ENCODE measurements around the gene ONECUT1.
"Not testable (repeated sequence)": the region's sequence is repeated elsewhere in the genome, so short reads cannot be mapped to it uniquely, and the experiment has no call there.

The ONECUT1 gene

DNA sequence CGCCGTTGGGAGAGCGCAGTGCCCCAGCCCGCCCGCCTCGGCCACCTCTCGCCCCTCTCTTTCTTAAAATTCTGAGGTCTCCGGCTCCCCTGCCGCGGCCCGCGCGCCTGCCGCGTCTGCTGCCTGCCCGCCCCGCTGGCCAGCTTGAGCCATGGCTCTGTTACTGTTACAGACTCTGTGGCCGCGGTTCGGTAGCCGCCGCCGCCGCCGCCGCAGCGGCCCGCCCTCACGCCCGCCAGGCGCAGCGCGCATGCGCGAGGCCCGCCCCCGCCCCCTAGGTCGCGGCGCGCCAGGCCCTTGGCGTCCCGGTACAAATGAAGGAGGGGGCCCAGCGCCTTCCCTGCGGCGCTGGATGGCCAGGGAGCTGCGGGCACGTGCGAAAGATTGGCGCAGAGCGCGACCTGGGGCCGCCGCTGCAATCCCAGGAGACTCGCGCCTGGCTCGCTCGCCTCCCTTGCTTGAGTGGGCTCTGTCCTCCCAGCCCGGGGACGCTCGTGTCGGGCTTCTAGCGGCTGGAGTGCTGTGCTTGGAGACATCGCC lies at the start of gene ONECUT1:
Gene ONECUT1, minus strand, starts transcription at position 168 of the 540 bp plus-strand sequence. CDS start 452 bp downstream, outside the sequence.
- DNase-seq, result no peak

DNA sequence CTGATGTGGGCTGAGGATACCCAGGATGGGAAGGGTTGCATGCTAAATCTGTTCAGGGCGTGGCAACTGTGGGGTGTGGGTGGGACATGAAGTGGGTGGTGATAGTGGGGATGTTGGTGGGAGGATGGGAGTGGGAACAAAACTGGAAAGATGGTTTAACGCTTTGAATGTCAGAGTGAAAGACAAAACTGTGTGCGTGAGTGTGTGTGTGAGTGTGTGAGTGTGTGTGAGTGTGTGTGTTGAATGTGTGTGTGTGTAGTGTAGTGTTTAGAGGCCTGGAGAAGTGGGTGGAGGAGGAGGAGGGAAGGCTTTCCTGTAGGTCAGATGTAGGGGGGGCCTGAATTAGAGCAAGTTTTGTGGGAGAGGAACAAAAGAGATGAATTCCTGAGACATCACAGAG lies 44.2 kb upstream of the ONECUT1 start:
- no peak for DNase-seq

DNA sequence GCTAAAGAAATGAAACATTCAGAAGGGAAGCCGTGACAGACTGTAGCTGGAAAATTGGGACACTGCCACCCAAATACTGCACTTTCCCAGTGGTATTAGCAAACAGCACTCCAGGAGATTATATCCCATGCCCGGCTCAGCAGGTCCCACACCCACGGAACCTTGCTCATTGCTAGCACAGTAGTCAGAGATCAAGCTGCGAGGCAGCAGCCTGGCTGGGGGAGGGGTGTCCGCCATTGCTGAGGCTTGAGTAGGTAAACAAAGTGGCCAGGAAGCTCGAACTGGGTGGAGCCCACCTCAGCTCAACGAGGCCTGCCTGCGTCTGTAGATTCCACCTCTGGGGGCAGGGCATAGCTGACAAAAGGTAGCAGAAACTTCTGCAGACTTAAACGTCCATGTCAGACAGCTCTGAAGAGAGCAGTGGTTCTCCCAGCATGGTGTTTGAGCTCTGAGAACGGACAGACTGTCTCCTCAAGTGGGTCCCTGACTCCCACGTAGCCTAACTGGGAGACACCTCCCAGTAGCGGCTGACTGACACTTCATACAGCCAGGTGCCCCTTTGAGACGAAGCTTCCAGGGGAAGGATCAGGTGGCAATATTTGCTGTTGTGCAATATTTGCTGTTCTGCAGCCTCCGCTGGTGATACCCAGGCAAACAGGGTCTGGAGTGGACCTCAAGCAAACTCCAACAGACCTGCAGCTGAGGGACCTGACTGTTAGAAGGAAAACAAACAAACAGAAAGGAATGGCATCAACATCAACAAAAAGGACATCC lies 34.2 kb upstream of the ONECUT1 start:
- DNase-seq, result not testable (repeated sequence)

DNA sequence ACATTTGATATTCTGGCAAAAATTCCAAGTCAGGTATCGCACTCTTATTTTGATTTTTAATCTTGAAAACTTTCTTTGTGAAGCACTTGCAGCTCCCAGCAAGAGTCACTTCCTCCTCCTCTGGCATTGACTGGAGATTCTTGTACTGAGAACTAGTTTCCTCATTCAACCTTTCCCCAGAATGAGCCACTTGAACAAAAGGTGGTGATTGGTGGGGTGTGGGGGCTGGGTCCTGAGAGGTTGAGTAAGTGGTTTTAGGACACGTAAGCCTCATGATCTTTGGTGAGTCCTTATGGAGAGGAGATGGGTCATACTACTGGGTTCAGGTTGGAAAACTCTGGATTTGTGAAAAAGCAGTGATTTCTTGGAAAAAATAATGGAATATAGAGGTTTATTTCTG lies 32.3 kb upstream of the ONECUT1 start:
- no peak for DNase-seq

DNA sequence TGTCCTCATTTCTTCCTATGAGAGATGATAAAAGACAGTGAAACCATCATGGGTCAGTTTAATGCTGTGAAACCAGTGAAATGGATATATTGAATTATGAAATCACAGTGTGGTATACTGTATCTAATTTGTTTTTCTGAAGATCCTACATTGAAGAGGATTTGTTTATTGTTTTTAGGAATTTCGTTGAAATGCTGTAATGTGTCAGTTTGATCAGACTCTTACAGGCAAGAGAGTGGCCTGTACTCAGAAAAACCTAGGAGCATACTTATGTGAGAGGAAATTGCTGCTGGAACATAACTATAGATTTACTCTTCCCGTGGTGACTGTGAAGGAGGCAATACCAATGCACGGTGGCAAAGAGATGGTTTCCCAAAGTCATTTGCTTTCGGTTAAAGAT lies 29.1 kb upstream of the ONECUT1 start:
- DNase-seq, result no peak

DNA sequence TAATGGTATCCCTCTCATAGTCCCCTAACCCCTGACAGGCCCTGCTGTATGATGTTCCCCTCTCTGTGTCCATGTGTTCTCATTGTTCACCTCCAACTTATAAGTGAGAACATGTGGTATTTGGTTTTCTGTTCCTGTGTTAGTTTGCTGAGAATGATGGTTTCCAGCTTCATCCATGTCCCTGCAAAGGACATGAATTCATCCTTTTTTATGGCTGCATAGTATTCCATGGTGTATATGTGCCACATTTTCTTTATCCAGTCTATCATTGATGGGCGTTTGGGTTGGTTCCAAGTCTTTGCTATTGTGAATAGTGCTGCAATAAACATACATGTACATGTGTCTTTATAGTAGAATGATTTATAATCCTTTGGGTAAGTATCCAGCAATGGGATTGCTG lies 25.8 kb upstream of the ONECUT1 start:
- not testable (repeated sequence) for DNase-seq

DNA sequence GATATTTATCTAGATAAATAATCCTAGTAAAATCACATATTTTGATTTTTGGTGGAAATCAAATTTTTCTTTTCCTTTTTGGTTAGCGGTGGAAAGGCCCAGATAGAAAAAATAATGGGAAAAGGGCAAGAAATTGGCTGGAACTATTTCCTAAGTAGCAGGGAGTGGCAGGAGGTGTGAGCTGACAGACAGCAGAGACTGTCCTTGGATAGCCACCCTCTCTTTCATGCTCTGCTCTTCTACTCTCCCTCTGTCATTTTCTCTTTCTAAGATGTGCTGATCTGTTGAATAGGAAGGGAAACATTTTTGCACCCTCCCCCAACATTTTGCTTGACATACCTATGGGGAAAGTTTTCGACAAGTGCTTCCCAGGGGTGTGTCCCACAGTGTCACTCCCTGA lies 18.9 kb upstream of the ONECUT1 start:
- DNase-seq, result no peak

DNA sequence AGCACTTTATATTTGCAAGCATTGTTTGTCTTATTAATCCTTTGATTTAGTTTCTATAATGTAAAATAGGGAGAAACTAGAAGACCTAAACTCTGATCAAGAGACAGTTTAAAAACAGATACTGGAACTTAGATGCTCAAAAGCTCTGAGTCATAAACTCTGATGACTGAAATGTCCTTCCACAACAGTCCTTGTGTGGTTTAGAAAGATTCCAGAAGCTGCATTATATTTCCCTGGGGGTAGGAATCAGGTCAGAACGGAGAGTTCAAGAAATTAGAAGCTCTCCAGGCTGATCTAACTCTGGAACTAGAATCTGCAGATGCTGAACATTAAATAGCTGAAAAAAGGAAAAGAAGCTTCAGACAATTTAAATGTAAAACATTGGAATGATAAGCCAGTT lies 18.3 kb upstream of the ONECUT1 start:
- DNase-seq, result no peak

DNA sequence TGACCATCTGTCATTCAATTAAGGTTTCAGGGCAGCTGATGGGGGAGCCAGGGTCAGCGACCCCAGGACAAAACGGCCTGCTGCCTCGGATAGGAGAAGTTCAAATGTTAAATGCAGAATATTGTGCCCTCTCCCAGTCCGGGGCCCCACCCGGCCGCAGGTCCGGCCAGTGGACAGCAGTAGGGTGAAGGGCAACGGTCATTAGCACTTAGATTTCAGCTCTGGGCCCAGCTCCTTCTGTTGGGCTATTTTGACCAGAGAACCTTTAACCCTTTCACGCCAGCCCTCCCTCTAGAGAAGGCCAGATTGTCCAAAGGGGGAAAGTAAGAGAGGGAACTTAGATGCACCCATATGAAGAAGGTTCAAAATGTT lies 16.1 kb upstream of the ONECUT1 start:
- DNase-seq, result no peak

DNA sequence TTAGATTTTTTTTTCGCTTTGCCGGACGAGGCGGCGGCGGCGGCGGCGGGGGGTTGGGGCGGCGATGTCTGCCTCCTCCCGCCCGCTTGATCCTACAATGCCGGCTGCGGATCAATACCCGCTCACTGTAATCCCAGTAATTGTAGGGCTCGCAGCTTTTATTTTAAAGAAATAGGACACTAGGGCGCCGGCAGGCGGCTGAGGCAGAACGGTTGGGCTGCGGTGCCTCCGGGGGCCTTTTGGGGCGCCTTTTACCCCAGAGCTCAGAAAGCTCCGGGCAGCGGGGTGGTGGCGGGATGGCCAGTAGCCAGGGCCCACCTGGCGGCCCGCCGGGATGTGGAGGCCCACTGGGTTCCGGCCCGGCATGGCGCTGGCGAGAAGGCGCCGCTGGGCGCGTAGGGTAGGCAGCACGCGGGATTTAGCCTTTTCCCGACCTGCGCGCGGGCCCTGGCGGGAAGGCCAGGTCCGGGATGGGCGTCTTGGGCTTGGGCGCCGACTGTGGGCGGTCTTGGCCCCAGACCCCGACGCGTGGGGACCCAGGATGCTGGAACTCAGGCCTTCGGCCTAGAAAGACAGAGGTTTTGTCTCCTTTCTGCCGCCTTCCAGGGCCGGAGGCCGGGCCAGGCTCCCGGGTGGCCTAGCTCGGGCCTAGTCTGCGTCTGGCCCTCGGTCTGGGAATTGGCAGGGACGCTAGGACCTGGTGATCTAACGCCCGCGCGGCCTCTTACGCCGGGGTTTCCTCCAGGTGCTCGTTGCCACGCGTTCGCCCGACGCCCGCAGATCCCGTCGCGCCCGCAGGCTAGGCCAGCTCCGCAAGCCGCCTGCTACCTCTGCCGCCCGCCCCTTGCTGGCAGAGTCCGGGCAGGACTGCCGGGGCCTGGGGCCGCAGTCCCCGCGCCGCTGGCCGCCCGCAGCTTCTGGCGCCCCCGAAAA lies 15.5 kb upstream of the ONECUT1 start:
- DNase-seq, result no peak

DNA sequence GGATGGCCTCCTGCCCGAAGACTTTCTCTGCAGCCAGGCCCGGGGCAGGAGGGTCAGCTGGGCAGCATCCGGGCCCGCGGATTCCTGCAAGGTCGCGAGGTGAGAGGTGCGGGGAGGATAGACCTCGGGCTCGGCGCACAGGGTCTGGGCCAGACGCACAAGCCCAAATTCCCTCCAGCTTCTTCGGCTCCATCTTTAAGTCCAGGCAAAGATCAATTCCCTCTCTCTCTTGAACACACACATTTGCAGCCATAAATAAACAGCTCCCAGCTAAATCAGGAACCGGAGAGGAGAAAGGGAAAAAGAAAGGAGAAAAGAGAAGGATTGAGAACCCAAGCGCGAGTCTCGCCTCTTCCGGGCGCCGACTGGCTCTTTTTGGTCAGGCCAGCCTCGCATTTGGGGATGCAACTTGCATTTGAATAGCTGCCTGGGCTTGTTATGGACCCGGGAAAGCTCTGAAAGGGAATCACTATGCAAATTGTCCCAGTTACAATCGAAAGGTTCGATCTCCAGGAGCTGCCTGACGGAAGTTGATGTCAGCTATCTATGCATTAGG lies 14.5 kb upstream of the ONECUT1 start:
- no peak for DNase-seq

DNA sequence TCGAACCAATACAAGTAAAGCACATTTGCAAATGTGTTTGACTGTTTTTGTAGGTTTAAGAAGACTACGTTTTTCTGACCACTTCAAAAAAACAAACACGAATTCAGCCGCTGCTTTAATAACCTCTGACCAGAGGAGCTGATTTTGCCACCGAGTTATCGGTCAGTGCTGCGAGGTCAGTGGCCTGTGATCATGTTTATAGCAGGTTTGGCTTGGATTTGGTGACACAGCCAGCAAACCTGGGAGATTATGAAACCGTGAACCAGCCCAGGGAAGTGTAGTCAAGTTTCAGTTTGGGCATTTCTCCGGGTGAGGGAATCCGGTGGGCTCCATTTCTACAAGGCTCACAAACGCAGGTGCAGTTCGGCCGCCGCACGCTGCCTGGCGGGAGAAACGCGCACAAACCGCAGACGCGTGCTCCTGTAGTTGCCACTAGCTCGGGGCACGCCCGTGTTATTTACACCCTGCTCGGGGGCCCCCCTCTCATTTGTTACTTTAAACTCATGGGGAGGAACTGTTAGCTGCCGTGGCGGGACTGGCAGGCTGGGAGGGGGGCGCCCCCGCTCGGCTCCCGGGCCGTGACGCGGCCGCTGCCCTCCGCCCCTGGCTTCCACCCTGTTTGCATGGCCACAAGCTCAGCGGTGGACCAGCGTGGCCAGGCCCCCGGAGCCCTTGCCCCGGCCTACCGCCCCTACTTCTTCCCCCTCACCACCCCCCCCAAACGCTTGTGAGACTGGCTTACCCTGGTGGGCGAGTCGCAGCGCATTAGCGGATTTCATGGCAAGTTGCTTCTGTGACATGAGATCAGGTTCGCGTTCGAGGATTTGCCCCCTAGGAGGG lies 13.6 kb upstream of the ONECUT1 start:
- DNase-seq, result no peak

DNA sequence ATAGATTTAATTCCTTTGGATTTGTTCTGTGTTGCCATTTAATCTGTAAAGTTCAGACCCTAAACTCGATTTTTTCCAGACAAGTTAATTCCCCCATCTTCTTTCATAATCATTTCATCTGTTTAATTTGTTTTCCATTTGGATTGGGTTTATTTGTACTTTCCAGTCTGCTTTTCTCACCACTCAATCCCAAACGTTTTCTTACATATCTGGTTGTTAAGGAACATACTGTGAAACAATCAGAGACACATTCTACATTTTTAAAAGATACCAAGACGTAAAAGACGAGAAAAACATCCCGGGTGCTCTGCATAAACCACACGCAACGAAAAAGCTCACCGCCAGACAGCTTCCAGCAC lies 13.0 kb upstream of the ONECUT1 start:
- DNase-seq, result no peak

DNA sequence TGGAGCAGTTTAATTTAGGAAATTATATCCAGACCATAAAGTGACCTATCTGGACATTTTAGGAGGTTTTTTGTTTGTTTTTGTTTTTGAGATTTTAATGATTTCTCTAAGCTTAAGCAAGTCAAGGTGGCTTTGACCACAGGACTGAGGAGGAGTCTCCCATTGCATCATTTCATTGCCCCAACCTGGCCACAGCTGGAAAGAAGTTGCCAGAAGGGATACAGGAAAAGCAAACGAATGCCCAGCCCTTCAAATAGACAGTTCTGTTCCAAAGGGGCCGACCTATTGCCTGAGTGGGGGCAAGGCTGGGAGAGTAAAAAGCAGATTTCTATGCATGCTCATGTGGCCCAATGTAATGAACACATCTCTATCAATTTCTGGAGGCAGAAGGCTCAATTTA lies 12.0 kb upstream of the ONECUT1 start:
- no peak for DNase-seq

DNA sequence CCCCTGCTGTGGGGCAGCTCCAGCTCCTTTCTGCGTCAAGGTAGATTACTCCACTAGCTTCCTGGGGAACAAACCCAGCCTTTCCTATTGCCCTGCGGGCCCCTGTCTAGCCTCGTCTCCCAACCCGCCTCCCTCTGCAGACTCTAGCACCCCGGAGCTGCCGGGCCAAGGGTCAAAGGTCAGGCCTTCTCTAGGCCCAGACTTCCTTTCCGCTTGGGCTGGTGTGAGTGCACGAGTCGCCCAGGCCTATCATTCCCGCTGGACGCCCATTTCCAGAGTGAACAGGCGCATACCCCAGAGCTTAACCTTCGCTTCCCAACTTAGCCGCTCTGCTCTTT lies 11.6 kb upstream of the ONECUT1 start:
- DNase-seq, result no peak

DNA sequence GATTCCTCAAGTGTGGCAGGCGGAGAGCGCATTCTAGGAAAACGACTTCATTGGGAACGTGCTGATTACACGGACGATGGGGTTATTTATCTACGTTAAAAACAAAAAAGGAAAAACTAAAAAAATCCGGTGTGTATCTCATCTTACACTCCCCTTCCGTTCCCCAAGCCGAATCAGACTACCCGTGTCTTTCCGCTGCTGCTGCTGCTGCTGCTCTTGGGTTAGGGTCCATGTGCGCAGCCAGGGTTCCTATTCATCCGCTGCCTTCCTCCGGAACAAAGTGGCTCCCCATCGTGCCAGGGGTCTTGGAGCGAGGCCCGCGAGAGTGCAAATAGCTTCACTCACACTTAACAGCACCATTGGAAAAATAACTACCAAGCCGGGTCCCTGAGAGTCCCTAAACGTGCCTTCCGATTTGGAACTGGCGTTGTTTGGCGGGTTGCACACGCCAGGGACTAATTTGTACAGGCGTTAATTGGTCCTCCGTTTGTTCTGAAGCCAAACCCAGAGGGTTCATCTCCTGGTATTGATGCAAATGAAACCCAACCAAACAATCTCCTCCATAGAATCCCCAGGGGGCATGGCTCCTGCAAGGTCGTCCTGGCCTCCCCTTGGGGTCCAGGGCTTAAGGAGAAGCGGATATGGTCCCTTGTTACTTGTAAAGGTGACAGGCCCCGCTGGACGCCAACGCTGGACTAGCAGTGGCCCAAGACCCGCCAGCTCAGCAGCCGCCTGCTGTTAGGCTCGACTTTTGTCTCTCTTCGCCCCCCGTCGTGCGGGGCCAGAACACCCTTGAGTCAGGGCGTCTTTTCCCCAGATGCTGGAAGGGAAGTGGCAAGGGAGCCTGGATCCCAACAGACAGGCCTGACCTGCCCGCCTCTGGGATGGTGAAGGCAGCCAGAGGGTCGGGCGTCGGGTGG lies 11.0 kb upstream of the ONECUT1 start:
- no peak for DNase-seq

DNA sequence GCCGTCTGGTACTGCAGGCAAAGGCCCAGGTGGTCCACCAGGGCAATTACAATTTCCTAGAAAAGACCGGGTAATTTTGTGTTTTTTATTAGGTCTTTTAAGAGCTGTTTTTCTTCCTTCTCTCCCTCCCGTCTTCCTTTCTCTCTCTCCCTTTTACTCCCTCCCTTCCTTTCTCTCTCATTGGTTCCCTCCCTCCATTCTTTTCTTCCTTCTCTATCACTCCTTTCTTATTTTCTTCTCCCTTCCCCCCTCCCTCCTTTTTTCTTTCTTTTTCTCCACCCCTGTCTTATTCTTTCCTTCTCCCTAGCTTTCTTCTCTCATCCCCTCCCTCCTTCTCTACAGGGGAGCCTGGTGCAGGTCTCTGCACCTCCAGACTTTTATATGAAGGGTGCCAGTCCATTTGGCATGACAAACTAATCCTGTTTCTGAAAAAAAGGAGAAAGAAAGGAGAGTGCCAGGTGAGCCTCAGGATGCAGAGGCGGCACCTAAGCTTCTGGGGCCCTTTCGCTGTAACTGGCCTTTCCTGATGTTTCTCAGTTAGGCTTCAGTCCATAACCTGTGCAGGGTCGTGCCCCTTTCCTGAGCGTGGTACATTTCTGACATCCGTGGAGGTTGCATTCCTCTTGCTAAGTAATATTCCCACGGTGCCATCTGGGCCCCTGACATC lies 9.1 kb upstream of the ONECUT1 start:
- DNase-seq, result no peak

DNA sequence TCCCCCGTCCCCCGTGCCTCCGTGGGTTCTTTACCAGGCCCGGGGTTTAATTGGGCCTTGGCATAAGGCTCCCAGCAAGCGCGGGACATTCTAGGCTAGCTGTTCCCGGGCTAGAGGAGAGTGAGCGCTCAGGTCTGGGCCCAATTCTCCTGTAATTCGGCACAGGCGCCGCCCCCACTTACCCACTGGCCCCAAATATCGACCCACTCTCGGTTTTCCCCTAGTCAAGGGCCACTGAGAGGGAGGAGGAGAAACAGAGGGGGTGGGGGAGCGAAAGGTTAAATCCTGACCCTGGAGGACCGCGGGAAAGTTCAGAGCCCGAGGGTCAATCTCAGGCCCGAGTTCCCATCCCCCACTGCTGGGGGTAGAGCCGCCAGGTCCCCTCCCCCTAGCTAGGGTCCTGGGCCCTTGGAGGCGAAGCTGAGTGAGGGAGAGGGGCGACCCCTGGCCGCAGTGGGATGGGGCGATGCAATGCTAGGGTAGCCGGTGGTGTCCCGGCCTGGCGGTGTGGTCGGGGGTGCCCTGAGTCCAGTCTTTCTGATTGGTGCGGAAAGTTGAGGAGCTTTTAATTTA lies 8.5 kb upstream of the ONECUT1 start:
- no peak for DNase-seq

DNA sequence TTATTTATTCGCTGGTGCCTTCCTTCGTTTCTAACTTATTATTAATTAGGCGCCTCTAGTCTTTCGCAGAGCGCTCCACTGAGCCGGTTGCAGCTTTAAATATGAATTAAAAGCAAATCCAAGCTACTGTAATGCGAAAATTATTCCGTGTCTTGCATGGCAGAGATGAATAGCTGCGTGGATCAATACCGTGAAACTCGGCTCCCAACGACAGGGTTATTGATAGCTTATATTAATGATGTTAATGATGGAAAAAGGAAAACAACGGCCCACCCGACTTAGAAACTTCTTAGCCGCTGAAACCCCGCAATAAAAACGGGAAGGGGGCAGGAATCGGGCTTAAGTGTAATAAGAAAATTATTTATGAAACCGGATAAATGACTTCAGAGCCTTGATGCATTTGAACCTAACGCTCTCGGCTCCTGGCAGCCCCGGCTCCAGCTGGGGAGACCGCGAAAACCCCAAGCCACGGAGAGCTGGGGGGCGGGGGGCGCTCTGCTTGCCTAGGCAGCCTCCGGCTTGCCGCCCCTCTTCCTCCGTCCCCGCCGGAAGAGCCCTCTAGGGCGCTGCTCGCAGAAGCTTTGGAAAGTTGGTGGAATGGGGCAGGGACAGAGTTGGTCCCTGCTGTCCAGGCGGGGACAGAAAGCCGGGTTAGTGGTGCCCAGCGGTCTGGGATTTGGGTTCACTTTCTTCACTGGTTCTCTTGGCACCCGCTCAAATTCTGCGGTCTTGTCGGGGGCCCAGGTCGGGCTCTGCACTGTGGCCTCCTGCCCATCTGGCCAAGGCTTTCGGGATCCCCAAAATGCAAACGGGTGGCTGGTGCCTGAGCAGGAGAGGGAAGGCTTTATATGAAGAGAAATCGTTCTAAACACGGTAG lies 7.7 kb upstream of the ONECUT1 start:
- no peak for DNase-seq

All from DMS79 (cell line).